Neural crest cell (in vitro differentiated cells): ENCODE results near the gene NR1D2. TPM values are rescaled to one million over a fixed set of nuclear protein-coding genes. Genes with fewer than 3 reads are reported as not detected.

Source experiments
- DNase-seq: peaks from one replicate; pipeline ENCODE4 v3.0.0; 2021; ENCODE audit warnings: low read depth, mixed read lengths, low spot score
- H3K27ac Mint-ChIP-seq: one replicate; pipeline ENCODE4 v1.8.0; 2021; ENCODE audit warnings: mild to moderate bottlenecking, mixed read lengths; ENCODE audit not compliant: unreplicated experiment
- H3K27me3 Mint-ChIP-seq: 2 replicates; pipeline ENCODE4 v1.8.0; 2021; ENCODE audit warnings: low read depth, mild to moderate bottlenecking, mixed read lengths
- H3K36me3 Mint-ChIP-seq: 2 replicates; pipeline ENCODE4 v1.8.0; 2021; ENCODE audit warnings: low read depth, mild to moderate bottlenecking, mixed read lengths
- H3K4me1 Mint-ChIP-seq: 2 replicates; pipeline ENCODE4 v1.8.0; 2021; ENCODE audit warnings: mixed read lengths
- H3K4me3 Mint-ChIP-seq: one replicate; pipeline ENCODE4 v1.8.0; 2021; ENCODE audit warnings: mild to moderate bottlenecking, mixed read lengths
- H3K9me3 Mint-ChIP-seq: 2 replicates; pipeline ENCODE4 v1.8.0; 2021; ENCODE audit warnings: mixed read lengths
- CTCF ChIP-seq: fragments of 200-600 bp; sonication (generic); conservative IDR thresholded peaks from 2 replicates; pipeline ENCODE4 v1.5.0; 2021; ENCODE audit warnings: antibody characterized with exemption, mild to moderate bottlenecking
- total RNA-seq: library from RNA; stranded (reverse); gene quantifications from 2 replicates; pipeline ENCODE4 v1.2.1, GENCODE V29; 2021

The NR1D2 gene
- total RNA-seq, 1 donor from 2014 or later, result 8.6 TPM

GRCh38 chr3:23919628-23920027 lies 25.5 kb upstream of the NR1D2 start:
- Mint-ChIP-seq H3K27ac (no peak overlapping the region), H3K4me3 (peak overlapping the region; percentile 100), H3K9me3 (no peaks in the 10 kb centered on the region), H3K36me3 (peaks cover 40% of the 10 kb centered on the region), H3K4me1 (peaks cover 54% of the 10 kb centered on the region), H3K27me3 (peaks cover 3% of the 10 kb centered on the region)
- no peak for DNase-seq
- TF ChIP-seq CTCF, result no peak

- Mint-ChIP-seq H3K27me3 (peaks cover 3% of the 10 kb centered on the region), H3K4me1 (peaks cover 49% of the 10 kb centered on the region), H3K36me3 (peaks cover 40% of the 10 kb centered on the region), H3K4me3 (peak overlapping the region; percentile 100), H3K27ac (no peak overlapping the region), H3K9me3 (no peaks in the 10 kb centered on the region)
- TF ChIP-seq CTCF, result no peak
- DNase-seq, result no peak
Observed at GRCh38 chr3:23920151-23920655, 24.9 kb upstream of the NR1D2 start.

- H3K27ac Mint-ChIP-seq, result no peak overlapping the region
- H3K4me3 Mint-ChIP-seq, result peak overlapping the region; percentile 100
- H3K4me1 Mint-ChIP-seq, result peaks cover 40% of the 10 kb centered on the region
- no peak for DNase-seq
- H3K36me3 Mint-ChIP-seq, result peaks cover 38% of the 10 kb centered on the region
- no peaks in the 10 kb centered on the region for H3K9me3 Mint-ChIP-seq
- peaks cover 3% of the 10 kb centered on the region for H3K27me3 Mint-ChIP-seq
- TF ChIP-seq CTCF, result no peak
Observed at GRCh38 chr3:23921052-23921511, 24.0 kb upstream of the NR1D2 start.

GRCh38 chr3:23923786-23924185 lies 21.3 kb upstream of the NR1D2 start:
- Mint-ChIP-seq H3K27ac (no peak overlapping the region), H3K36me3 (peaks cover 20% of the 10 kb centered on the region), H3K9me3 (no peaks in the 10 kb centered on the region), H3K4me3 (peak overlapping the region; percentile 36), H3K4me1 (peaks cover 20% of the 10 kb centered on the region), H3K27me3 (no peaks in the 10 kb centered on the region)
- no peak for DNase-seq
- no peak for TF ChIP-seq CTCF

GRCh38 chr3:23926246-23926645 lies 18.8 kb upstream of the NR1D2 start:
- no peaks in the 10 kb centered on the region for H3K9me3 Mint-ChIP-seq
- H3K27me3 Mint-ChIP-seq, result no peaks in the 10 kb centered on the region
- no peak overlapping the region for H3K4me3 Mint-ChIP-seq
- TF ChIP-seq CTCF, result no peak
- peaks cover under 1% of the 10 kb centered on the region for H3K36me3 Mint-ChIP-seq
- no peak overlapping the region for H3K27ac Mint-ChIP-seq
- no peaks in the 10 kb centered on the region for H3K4me1 Mint-ChIP-seq
- no peak for DNase-seq
